Measurements from ENCODE around the gene PRR19.

GRCh38 chr19:42291435-42291810 is 10.5 kb upstream of the PRR19 start:
- no peak for TF ChIP-seq EZH2 (IDR thresholded peaks at IDR 0.05; ENCODE audit: insufficient read depth, low read length)
- no peak for TF ChIP-seq CTCF (IDR thresholded peaks at IDR 0.05; ENCODE audit: insufficient read depth, low read depth, low read length)
